ENCODE measurements around the gene ALDH8A1.

GRCh38 chr6:134994431-134994830, 44.5 kb upstream of the ALDH8A1 start:
- no peak for TF ChIP-seq CTCF (IDR thresholded peaks at IDR 0.05; ENCODE audit: low read length)
- TF ChIP-seq EZH2 (IDR thresholded peaks at IDR 0.05; ENCODE audit: borderline replicate concordance, low read length), result no peak
